KMS-11 (cell line): ENCODE measurements around the gene IST1.

Experiments
- H2AFZ ChIP-seq: fragments of 200-600 bp; sonication (generic); 2 replicates; pipeline ENCODE4 v1.6.1; 2016; ENCODE audit warnings: antibody characterized with exemption, mixed run types, low read depth
- H3K27ac ChIP-seq: fragments of 200-600 bp; sonication (generic); 2 replicates; pipeline ENCODE4 v1.6.1; 2016; ENCODE audit warnings: mild to moderate bottlenecking, mixed run types
- H3K27me3 ChIP-seq: fragments of 200-600 bp; sonication (generic); 2 replicates; pipeline ENCODE4 v1.6.1; 2017; ENCODE audit warnings: mild to moderate bottlenecking, low read depth, mixed run types, moderate library complexity; ENCODE audit not compliant: insufficient read depth
- H3K36me3 ChIP-seq: fragments of 200-600 bp; sonication (generic); 2 replicates; pipeline ENCODE4 v1.6.1; 2017; ENCODE audit warnings: mild to moderate bottlenecking, mixed run types; ENCODE audit not compliant: insufficient read depth
- H3K4me1 ChIP-seq: fragments of 200-600 bp; sonication (generic); 2 replicates; pipeline ENCODE4 v1.6.1; 2016; ENCODE audit warnings: mild to moderate bottlenecking, low read depth, mixed run types; ENCODE audit not compliant: poor library complexity, severe bottlenecking
- H3K4me2 ChIP-seq: fragments of 200-600 bp; sonication (generic); 2 replicates; pipeline ENCODE4 v1.7.0; 2016; ENCODE audit warnings: mild to moderate bottlenecking, mixed run types
- H3K4me3 ChIP-seq: fragments of 200-600 bp; sonication (generic); IDR thresholded peaks from 2 replicates; pipeline ENCODE4 v1.6.1; 2017; ENCODE audit warnings: low read depth, low read length, mixed read lengths; ENCODE audit not compliant: insufficient read depth
- H3K79me2 ChIP-seq: fragments of 200-600 bp; sonication (generic); 2 replicates; pipeline ENCODE4 v1.6.1; 2016; ENCODE audit warnings: low read depth, mixed run types; ENCODE audit not compliant: insufficient read depth
- H3K9ac ChIP-seq: fragments of 200-600 bp; sonication (generic); 2 replicates; pipeline ENCODE4 v1.6.1; 2016; ENCODE audit warnings: mild to moderate bottlenecking, mixed run types
- H4K20me1 ChIP-seq: fragments of 200-600 bp; sonication (generic); 2 replicates; pipeline ENCODE4 v1.6.1; 2016; ENCODE audit warnings: mild to moderate bottlenecking, mixed run types; ENCODE audit not compliant: insufficient read depth
- CTCF ChIP-seq: fragments of 200-600 bp; sonication (generic); conservative IDR thresholded peaks from 2 replicates; pipeline ENCODE4 v1.6.1; 2017; ENCODE audit warnings: low read depth, mild to moderate bottlenecking, antibody characterized with exemption, low read length, moderate library complexity, mixed read lengths

IST1 gene

GRCh38 chr16:71870818-71871217, 24.5 kb upstream of the IST1 start:
- Histone ChIP-seq H3K4me2 (no peak overlapping the region), H3K4me1 (no peaks in the 10 kb centered on the region), H3K4me3 (no peak overlapping the region), H2AFZ (no peak overlapping the region), H3K79me2 (no peaks in the 10 kb centered on the region), H3K36me3 (no peaks in the 10 kb centered on the region), H3K9ac (no peak overlapping the region), H3K27me3 (no peaks in the 10 kb centered on the region), H4K20me1 (no peaks in the 10 kb centered on the region), H3K27ac (no peak overlapping the region)
- TF ChIP-seq CTCF, result no peak

- no peaks in the 10 kb centered on the region for H3K36me3 ChIP-seq
- H3K4me2 ChIP-seq, result no peak overlapping the region
- no peak for TF ChIP-seq CTCF
- no peaks in the 10 kb centered on the region for H3K27me3 ChIP-seq
- H3K79me2 ChIP-seq, result no peaks in the 10 kb centered on the region
- H3K9ac ChIP-seq, result no peak overlapping the region
- H3K4me1 ChIP-seq, result no peaks in the 10 kb centered on the region
- H2AFZ ChIP-seq, result no peak overlapping the region
- no peaks in the 10 kb centered on the region for H4K20me1 ChIP-seq
- H3K27ac ChIP-seq, result no peak overlapping the region
- no peak overlapping the region for H3K4me3 ChIP-seq
Measured at GRCh38 chr16:71873199-71873598, 22.1 kb upstream of the IST1 start.

- H3K27me3 ChIP-seq, result no peaks in the 10 kb centered on the region
- H3K4me3 ChIP-seq, result no peak overlapping the region
- no peak for TF ChIP-seq CTCF
- peaks cover 22% of the 10 kb centered on the region for H3K4me1 ChIP-seq
- no peak overlapping the region for H3K4me2 ChIP-seq
- H2AFZ ChIP-seq, result no peak overlapping the region
- no peaks in the 10 kb centered on the region for H3K79me2 ChIP-seq
- H3K27ac ChIP-seq, result no peak overlapping the region
- no peaks in the 10 kb centered on the region for H3K36me3 ChIP-seq
- H3K9ac ChIP-seq, result no peak overlapping the region
- H4K20me1 ChIP-seq, result no peaks in the 10 kb centered on the region
Measured at GRCh38 chr16:71878911-71879310, 16.4 kb upstream of the IST1 start.

- H3K4me2 ChIP-seq, result no peak overlapping the region
- no peak overlapping the region for H3K4me3 ChIP-seq
- peaks cover 28% of the 10 kb centered on the region for H3K4me1 ChIP-seq
- no peaks in the 10 kb centered on the region for H3K36me3 ChIP-seq
- no peaks in the 10 kb centered on the region for H3K79me2 ChIP-seq
- H3K27me3 ChIP-seq, result no peaks in the 10 kb centered on the region
- no peak for TF ChIP-seq CTCF
- no peak overlapping the region for H3K9ac ChIP-seq
- no peaks in the 10 kb centered on the region for H4K20me1 ChIP-seq
- H2AFZ ChIP-seq, result no peak overlapping the region
- H3K27ac ChIP-seq, result no peak overlapping the region
Measured at GRCh38 chr16:71880176-71880575, 15.2 kb upstream of the IST1 start.
